ENCODE data around the gene CALML6. TPM values are rescaled to one million over a fixed set of nuclear protein-coding genes. Genes with fewer than 3 reads are reported as not detected.

Gene CALML6
- total RNA-seq, 2 donors from 2014 or later, result 1.0 to 4.3 TPM

GRCh38 chr1:1938613-1939295, 23.7 kb downstream of the CALML6 start:
- WGBS, 2 donors, result 75 to 85% methylated on average over 18 to 24 of the region's 24 CpGs
- intact Hi-C loops (cut with DNase I), result no loop called here
- Histone ChIP-seq H3K4me3 (no peak overlapping the region), H3K9me3 (no peaks in the 10 kb centered on the region), H3K36me3 (replicated peaks in 1 of 2; ENCODE audit: insufficient read depth in 1 of 2, low read depth in 2 of 2) (no peaks in the 10 kb centered on the region), H3K27ac (no peak overlapping the region), H3K27me3 (no peaks in the 10 kb centered on the region), H3K4me1 (peaks cover under 1% of the 10 kb centered on the region)
- no peak for ATAC-seq
- no peak for DNase-seq
- TF ChIP-seq CTCF (IDR thresholded peaks at IDR 0.05), result no peak
- no peak for TF ChIP-seq POLR2A (IDR thresholded peaks at IDR 0.05)

DNA sequence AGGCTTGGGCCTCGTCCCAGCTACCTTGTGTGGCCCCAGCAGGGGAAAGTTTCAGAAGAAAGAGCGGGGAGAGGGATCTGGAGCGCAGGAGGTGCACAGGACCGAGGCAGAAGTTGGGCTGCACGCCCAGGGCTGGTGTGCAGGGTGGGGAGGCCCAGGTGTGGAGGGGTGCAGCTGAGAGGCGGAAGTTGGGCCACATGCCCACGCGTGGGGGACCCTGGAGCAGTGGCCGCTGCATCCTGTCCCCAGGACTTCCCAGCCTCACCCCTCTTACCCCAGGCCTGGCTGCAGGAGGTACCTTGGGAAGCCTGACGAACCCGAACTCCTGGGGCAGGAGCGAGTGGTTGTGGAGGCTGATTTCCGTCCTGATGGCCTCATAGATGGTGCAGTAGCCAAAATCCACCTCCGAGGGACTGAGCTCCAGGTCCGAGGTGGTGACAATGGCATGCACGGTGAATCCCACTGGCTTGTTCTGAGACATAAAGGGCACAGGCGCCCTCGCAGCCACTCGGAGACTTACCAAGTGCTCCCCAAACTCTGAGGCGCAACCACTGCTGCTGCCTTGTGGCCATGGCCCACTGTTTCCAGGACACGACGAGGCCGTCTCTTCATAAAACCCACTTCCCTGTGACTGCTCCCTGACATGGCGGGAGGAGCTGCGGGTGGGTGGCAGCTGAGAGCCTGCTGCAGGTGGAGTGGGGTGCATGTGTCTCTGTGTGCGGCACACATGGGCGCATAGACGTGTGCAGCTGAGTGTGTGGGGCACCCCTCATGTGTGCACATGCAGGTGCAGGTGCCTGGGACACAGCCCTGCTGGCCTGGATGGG, 24.4 kb downstream of the CALML6 start:
- no peak overlapping the region for H3K27ac ChIP-seq
- no peak for TF ChIP-seq CTCF (IDR thresholded peaks at IDR 0.05)
- no peak for TF ChIP-seq POLR2A (IDR thresholded peaks at IDR 0.05)
- H3K4me1 ChIP-seq, result peaks cover 7% of the 10 kb centered on the region
- WGBS, 2 donors, result 79 to 82% methylated on average over 20 to 28 of the region's 28 CpGs
- no peaks in the 10 kb centered on the region for H3K27me3 ChIP-seq
- H3K4me3 ChIP-seq, result no peak overlapping the region
- ATAC-seq (no peak), DNase-seq (no peak)
- no peaks in the 10 kb centered on the region for H3K9me3 ChIP-seq
- no peaks in the 10 kb centered on the region for H3K36me3 ChIP-seq (replicated peaks in 1 of 2; ENCODE audit: insufficient read depth in 1 of 2, low read depth in 2 of 2)
- intact Hi-C loops (cut with DNase I), result no loop called here

DNA sequence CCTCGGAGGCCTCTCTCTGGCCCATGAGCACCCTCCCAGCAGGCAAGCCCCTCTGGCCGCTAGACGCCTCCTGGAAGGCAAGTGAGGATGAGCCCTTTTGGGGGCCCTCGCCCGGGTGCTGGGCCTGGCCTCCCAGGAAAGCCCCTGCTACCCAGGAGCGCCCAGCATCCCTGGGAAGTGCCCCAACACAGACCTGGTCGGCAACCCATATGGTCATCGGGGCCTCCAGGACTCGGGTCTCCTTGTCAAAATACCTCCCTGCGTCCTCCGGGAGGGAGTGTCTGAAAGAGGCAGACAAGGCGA, 25.0 kb downstream of the CALML6 start:
- H3K27me3 ChIP-seq, result no peaks in the 10 kb centered on the region
- intact Hi-C loops (cut with DNase I), result no loop called here
- no peak overlapping the region for H3K27ac ChIP-seq
- H3K9me3 ChIP-seq, result no peaks in the 10 kb centered on the region
- WGBS, 2 donors, result 68 to 77% methylated on average over 7 to 12 of the region's 12 CpGs
- ATAC-seq, result no peak
- H3K4me1 ChIP-seq, result peaks cover 7% of the 10 kb centered on the region
- no peak overlapping the region for H3K4me3 ChIP-seq
- TF ChIP-seq CTCF (IDR thresholded peaks at IDR 0.05) (no peak), POLR2A (IDR thresholded peaks at IDR 0.05) (no peak)
- no peak for DNase-seq
- H3K36me3 ChIP-seq (replicated peaks in 1 of 2; ENCODE audit: insufficient read depth in 1 of 2, low read depth in 2 of 2), result no peaks in the 10 kb centered on the region

DNA sequence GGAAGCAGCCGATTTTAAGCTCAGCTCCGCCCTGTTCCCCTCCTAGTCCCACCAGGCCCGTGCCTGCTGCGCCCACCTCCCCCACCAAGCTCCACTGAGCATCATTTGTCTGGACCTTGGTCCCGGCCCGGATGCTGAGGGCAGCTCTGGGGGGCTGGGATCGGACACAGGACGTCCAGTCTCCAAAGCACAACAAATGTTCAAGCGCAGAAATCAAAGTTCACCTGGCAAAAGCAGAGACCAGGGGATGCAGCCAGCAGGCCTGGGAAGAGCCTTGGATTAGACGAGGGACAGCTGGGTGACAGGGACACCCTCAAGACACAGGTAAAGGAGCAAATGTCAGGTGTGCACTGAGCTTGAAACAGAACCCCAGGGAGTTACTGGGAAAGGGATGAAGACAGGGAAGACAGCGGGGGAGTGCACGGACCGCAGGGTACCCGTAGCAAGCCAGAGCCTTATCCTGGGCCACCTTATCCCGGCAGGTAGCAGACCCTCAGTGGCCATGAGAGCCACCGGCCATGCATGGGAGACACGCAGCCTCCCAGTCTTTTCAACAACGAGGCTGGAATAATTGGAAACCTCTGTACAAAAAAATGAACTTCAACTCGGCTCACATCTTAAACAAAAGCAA, 26.3 kb downstream of the CALML6 start:
- TF ChIP-seq CTCF (IDR thresholded peaks at IDR 0.05) (no peak), POLR2A (IDR thresholded peaks at IDR 0.05) (no peak)
- H3K27me3 ChIP-seq, result no peaks in the 10 kb centered on the region
- no peaks in the 10 kb centered on the region for H3K36me3 ChIP-seq (replicated peaks in 1 of 2; ENCODE audit: insufficient read depth in 1 of 2, low read depth in 2 of 2)
- no peak overlapping the region for H3K27ac ChIP-seq
- H3K9me3 ChIP-seq, result no peaks in the 10 kb centered on the region
- no peak for DNase-seq
- no peak overlapping the region for H3K4me3 ChIP-seq
- intact Hi-C loops (cut with DNase I), result no loop called here
- WGBS, 2 donors, result 63 to 64% methylated on average over 13 to 19 of the region's 19 CpGs
- ATAC-seq, result no peak
- H3K4me1 ChIP-seq, result peaks cover 7% of the 10 kb centered on the region

Measured in body of pancreas (tissue), 4 donors.